Retina (tissue), 1 donor: ENCODE measurements around the gene MNAT1.
"Not testable (repeated sequence)": the region's sequence is repeated elsewhere in the genome, so short reads cannot be mapped to it uniquely, and the experiment has no call there.

Experiments
- DNase-seq: peaks from one replicate; pipeline ENCODE4 v3.0.0-alpha.2; 2016

Gene MNAT1

DNA sequence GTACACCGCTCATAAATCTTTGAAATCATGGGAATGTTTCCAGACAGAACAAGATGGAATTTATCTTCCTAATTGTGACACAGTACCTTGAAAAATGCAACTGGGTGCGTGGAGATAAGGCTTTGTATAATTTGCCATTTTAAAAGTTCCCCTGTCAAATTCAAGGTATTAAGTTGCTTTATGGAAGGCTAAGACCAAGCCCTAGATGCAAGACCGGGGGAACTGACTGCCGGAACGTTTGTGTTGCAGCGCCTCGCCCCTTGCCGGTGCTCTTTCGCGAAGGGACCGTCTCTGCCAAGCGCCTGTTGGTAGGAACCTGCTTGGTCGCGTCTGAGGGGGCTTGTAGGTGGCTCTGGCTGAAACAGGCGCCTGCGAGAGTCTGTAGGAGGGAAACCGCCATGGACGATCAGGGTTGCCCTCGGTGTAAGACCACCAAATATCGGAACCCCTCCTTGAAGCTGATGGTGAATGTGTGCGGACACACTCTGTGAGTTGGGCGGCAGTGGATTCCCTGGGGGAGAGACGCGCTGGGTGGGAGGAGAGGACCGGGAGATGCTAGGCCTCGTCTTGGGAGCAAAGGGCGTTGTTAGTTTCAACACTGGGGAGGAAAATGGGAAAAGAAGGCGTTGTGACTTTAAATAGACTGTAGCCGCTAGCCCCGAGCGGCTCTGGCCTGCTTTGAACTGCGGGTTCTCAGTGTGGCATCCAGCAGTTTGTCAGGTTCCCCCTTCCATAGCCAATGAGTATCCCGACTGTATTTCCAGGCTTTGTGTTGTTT is at the start of gene MNAT1:
TSS of gene MNAT1 (plus strand) at position 297 of the 778 bp plus-strand sequence. CDS start at position 399, 102 bp downstream.
- DNase-seq, result peak; percentile 93

DNA sequence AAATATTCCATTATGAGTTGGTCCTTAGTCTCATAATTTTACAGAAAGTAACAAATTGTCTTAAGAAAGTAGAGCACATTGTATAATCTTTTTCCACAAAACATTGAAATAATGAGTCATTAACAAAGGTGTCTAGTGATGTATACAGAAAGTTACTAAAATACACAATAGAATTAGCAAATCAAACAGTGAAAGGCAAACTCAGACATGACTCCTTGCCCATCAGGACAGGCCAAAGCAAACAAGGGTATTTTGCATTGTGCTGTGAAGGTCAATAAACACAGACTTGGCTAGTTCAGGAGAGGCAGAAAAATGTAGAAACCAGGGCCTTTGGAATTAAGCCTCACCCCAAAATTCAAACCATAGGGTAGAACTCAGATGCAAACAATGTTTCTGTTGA is 47.7 kb upstream of the MNAT1 start:
- no peak for DNase-seq

DNA sequence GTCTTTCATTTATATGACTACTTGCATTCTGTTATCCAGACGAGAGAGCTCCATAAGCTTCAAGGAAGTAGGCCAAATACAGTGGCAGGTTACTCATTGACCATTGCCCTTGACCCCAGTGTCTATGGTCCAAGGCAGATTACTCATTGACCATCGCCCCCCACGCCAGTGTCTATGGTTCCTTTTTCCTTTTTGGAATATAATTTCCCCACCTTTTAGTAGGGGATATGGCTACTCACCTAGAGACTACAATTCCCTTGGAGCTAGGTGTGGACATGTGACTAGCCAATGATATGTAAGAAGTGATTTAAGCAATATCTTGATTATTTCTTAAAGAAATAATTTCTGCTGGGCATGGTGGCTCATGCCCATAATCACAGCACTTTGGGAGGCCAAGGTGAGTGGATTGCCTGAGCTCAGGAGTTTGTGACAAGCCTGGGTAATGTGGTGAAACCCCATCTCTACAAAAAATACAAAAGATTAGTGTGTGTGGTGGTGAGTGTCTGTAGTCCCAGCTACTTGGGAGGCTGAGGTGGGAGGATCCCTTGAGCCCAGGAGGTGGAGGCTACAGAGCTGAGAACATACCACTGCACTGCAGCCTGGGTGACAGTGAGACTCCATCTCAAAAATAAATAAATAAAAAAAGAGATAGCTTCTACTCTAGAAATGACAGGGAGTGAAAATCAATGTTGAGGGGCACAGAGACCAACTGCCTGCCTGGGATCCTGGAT is 43.0 kb upstream of the MNAT1 start:
- no peak for DNase-seq

DNA sequence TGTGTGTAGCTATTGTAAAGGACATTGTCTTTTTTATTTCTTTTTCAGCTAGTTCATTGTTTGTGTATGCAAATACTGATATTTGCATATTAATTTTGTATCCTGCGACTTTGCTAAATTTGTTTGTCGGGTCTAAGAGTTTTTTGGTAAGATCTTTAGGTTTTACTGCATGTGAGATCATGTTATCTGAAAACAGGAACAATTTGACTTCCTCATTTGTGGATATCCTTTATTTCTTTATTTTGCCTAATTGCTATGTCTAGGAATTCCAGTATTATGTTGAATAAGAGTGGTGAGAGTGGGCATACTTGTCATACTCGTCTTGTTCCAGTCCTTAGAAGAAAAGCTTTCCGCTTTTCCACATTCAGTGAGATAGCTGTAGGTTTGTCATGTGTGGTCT is 39.2 kb upstream of the MNAT1 start:
- DNase-seq, result no peak

DNA sequence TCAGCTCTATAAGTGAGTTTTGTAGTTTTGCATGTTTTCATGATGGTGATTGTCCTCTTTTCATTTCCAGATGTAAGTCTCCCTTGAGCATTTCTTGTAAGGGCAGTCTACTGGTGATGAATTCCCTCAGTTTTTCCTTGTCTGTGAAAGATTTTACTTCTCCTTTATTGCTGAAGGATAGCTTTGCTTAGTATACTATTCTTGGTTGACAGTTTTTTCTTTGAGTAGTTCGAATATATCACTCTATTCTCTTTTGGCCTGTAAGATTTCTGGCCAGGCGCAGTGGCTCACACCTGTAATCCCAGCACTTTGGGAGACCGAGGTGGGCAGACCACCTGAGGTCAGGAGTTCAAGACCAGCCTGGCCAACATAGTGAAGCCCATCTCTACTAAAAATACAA is 34.0 kb upstream of the MNAT1 start:
- DNase-seq, result no peak

DNA sequence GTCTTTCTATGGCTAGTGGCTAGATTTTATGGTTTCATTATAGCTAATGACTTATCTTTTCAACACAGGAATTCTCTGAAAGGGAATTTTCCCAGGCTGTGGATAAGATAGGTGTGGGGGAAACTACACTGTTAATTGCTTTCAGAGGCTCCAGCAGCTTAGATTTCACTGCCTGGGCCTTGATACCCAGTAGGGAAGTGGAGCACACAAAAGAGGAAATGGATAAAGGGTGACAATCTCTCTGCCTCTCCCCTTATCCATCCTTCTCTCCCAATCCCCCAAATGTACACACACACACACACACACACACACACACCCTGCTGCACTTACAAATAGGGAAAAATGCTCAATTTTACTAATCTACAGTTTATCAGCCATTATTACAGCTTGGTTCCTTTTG is 29.5 kb upstream of the MNAT1 start:
- DNase-seq, result no peak

DNA sequence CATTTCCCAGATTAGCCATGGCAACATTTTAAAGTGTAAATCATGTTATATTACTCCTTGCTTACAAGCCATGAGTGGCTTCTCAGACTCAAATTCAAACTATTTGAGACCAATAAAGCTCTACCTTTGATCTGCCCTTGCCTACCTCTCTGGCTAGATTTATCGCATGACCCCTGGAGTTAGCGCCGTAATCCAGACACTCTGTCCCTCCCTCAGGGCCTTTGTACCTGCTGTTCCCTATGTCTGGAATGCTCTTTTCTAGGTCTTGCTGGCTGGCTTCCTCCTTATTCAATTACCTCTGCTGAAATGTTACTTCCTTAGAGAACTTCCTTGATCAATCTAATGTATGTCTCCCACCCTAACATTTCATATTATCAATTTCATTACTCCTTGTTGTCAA is 26.7 kb upstream of the MNAT1 start:
- no peak for DNase-seq

DNA sequence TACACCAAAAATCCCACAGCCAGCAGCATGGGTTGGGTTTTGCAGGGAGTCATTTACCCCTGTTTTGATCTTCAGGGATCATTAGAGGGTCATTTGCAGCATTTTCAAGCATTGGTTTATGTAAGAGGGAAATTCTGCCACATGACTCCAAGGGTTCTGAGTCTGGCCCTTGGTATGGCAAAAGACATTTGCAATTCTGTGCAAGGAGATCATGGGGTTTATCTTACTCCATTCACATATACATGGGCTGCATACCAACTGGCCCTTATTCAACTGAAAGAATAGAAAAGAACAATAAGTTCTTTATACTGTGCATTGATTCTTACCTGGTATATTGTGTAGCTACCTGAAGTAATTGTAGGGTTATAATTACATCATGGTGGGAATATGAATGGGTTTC is 24.1 kb upstream of the MNAT1 start:
- DNase-seq, result no peak

DNA sequence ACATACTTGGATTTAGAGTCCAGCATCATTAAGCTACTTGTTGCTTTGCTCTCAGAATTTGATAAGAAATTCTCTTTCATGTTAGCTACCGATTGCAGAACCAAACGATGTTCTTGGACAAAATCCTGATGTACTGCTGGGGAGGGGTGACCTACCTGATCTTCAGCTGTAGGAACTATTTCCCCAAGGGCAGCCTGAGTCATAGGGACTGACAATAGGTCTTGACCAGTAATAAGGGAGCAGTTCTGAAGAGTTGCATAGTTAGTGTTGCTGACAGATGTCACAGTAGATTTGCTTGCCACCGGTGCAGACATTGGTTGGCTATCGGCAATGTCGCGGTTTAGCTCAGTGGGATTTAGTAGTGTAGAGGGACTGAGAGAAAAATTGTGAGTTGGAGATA is 21.0 kb upstream of the MNAT1 start:
- DNase-seq, result no peak

DNA sequence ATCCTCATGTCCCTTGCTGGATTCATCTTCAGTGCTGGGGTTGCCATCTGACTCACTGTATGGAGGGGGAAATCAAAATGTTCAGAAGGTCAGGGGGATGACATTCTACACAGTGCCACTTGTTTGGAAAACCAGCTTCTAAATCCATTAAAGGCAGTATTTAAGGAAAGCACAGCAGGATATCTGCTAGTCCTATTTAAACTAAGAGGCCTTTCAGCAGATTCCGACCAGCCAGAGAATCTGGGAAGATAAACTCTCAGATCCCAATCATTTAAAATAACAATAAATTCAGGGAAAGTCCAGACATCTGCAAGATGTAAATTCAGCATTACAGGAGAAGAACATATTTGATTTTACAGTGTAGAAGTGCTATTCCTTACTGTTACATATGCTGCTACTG is 14.2 kb upstream of the MNAT1 start:
- no peak for DNase-seq

DNA sequence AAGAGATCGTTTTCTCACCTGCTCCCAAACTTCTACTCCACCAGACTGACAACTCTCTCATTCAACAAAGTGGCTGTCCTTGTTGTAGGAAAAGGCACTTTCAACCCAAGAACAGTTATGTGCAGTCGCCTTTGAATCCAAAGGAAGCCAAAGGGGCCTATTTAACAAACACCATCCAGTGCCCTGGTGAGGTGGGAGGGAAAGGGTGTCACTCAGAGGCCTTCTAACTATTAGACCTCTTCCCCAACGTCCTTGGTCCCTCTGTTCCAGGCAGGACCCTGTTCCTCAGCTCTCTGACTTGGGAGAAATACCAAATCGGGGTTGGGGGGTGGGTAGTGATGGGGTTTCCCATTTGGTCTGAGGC is 13.6 kb upstream of the MNAT1 start:
- no peak for DNase-seq

DNA sequence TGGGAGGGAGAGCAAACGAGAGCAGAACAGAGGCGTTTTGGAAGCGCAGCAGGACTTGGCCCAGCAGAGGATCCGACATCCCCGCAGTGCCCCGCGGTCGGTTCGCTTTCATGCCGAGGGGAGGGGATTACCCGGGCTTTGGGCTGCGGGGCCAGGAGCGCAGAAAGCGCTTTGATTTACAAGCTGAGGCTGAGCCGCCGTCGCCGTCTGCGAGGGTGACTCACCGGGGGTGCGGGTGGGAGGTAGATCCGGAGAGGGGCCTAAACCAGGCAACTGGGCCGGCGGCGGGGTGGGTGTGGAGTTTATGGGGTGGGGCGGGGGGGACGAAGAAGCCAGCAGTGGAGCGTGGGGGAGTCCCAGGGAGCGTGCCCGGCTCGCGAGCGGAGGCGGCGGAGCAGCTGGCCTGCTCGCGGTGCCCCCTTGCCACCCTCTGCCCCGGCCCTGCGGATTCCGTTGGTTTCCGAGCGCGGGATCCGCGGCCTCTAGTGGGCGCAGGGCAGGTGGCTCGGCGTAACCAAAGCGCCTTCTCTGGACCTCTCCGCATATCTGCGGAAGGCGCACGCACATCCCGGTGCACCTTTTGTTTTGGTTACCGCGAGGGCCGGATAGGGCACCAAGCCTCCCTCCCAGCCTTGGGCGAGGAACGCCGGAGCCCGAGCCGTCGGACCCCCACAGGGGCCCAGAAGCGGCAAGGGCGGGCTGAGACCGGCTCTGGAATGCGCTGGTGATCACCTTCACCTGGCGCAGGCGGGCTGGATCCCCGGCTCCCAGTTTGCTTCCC is 13.0 kb upstream of the MNAT1 start:
- DNase-seq, result peak; percentile 69

DNA sequence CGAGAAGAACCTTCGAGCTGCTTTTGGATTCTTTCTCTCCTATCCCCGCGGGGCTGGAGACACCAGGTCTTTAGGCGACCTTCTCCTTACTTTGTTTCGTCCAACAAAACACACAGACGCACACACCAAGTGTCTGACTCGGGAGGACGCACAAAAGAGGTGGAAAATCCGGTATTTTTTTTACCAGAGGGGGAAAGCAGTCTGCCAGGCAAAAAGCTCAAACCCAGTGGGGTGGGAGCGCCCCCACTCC is 12.5 kb upstream of the MNAT1 start:
- no peak for DNase-seq

DNA sequence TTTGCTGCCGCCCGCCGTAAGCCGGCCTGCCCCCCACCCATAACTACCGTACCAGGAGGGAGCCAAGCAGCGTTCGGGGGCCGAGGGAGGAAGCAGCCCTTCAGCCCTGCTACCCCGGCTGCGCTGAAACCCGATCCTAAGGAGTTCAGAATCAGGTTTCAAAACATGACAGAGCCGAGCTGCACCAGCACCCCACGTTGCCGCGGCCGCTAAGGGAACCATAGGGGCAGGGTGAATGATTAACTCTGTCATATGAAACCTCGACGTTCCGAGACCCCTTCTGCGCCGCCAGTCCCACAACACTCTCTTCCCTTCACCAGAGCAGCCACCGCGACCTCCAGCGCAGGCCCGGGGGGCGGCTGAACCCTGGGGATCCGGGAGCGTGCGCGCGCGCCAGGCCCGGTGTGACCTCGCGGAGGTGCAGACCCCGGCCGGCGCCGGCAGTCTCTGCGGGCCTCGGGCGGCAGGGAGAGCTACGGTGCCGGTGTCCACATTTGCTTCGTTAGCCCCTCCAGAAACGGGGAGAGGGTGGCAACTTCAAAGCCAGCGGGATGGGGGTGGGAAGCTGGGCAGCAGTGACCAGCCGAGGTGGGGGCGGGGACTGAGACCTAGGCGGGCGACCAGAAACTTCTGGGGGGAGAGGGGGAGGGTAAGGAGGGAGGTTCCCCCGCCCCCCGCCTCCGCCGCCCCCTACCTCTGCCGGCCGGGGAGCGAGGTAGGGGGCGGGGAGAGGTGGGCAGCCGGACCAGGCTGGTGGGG is 12.0 kb upstream of the MNAT1 start:
- peak; percentile 70 for DNase-seq

DNA sequence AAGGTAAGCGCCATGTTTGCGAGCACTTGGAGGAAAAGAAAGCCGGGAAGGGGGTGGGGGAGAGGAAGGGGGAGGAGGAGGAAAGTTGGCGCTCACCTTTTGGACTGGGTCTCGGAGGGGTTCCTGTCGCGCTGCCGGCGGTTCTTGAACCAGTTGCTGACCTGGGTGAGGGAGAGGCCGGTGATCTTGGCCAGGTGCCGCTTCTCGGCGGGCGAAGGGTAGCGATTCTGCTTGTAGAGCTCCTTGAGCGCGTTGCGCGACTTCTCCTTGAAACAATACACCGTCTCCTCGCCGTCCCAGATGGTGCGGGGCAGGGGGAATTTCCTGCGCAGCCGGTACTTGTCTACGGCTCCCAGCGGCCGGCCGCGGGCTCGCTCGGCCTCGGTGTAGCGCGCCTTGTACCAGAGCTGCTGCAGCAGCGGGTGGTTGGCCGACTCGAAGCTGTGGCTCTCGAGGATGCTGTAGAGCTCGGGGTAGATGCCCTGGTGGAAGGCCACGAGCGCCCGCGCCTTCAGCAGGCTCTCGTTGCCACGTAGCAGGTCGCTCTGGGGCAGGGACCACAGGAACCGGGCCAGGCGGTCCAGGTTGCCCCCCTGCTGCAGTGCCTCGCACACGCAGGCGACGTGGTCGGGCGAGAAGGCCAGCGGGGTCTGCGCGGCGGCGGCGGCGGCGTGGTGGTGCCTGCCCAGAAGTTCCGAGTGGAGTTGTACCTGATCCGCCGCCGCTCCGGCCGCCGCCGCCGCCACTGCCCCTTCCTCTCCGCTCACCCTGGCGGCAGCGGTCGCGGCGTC is 11.2 kb upstream of the MNAT1 start:
- DNase-seq, result peak; percentile 90

DNA sequence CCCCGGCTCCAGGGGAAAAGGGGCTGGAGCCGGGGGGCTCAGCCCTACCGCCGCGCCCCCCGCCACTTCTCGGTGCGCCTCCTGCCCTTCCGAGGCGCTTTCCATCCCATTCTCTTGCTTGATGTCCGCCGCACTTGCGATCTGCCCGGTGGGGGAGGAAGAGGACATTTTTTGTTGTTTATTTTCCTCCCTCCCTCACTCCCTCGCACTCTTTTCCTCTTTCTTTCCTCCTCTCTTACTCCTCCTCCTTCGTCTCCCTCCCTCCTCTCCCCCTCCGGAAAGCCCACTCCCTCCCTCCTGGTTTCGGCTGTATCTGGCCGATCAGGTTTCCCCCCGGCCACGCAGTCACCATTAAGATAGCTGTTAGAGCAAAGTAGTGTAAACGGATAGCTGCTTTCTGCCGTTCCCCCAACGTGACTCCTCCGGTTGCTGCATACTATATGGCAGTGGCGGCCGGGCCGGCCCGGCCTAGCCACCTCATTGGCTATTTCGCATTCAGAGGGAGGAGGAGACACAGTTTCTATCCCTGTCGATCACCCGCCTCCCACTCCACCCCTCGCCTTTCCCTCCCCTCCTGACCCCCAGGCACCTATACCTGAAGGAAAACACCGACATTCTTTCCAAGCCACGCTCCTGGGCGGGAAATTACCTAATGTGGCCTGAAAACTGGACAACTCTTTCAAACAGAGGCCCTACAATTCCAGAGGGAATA is 10.5 kb upstream of the MNAT1 start, which contains the start of gene SIX4:
TSS of gene SIX4 (minus strand) at position 445 of the 712 bp plus-strand sequence. CDS start at position 168, 277 bp downstream.
- peak; percentile 77 for DNase-seq

DNA sequence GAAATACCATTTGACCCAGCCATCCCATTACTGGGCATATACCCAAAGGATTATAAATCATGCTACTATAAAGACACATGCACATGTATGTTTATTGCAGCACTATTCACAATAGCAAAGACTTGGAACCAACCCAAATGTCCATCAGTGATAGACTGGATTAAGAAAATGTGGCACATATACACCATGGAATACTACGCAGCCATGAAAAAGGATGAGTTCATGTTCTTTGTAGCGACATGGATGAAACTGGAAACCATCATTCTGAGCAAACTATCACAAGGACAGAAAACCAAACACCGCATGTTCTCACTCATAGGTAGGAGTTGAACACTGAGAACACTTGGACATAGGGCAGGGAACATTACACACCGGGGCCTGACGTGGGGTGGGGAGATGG is 3.3 kb upstream of the MNAT1 start:
- DNase-seq, result not testable (repeated sequence)

DNA sequence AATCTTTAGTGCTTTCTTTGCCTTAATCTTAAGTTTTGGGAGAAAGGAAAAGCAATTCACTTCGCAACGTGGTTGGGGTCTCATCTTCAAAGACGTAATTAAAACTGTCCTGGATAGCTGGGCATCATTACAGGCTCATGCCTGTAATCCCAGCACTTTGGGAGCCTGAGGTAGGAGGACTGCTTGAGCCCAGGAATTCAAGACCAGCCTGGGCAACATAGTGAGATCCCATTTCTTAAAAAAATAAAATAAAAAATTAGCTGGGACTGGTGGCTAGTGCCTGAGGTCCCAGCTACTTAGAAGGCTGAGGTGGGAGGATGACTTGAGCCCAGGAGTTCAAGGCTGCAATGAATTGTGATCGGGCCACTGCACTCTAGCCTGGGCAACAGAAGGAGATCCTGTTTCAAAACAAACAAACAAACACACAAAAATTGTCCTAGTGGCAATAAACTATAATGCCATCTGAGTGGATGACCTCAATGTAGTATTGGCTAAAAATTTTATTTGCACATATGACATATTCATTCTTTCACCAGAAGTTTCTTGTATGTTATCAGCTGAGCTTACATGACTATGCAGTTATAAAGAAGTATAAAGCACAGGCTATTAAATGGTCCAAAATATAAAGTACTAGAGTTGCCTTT is 1.6 kb upstream of the MNAT1 start:
- DNase-seq, result no peak

DNA sequence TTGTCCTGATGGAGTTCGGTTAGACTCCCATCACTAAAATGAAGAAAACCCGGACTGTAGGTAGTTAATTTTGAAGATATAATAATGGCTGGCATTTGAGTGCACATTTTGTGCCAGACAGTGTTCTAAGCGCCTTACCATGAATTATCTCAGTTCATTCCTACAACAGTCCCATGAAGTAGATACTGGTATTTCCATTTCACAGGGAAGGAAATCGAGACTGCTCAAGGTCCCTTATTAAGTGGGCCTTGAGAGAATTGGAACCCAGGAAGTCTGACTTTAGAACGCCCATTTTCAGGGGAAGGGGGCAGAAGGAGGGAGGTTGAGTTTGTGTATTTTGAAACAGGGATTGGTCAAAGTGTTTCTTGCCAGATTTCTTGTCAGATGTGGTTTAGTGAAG is 855 bp downstream of the MNAT1 start:
- peak; percentile 8 for DNase-seq

DNA sequence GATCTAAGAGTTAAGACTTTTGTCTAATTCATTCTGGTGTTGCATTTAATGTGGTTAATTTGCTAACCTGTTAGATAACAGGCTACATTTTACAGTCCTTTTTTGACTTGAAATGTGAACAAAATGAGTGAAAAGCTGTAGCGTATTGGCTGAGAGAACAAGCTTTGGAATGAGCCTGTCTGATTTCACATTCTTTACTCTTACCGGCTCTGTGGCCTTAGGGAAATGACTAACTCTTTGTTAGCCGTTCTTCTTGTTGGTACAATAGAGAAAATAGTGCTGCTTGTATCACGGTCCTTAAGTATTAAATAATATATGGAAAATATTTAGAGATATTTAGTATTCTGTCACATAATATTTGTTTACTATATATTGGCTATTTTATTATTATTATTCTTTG is 1.9 kb downstream of the MNAT1 start:
- peak; percentile 4 for DNase-seq
